ENCODE measurements around the gene FOXK2.
A peak's percentile ranks its signal among the peaks of the same experiment; 100 is the strongest.

FOXK2 gene

GRCh38 chr17:82489117-82489516 lies 30.4 kb upstream of the FOXK2 start:
- no peaks in the 10 kb centered on the region for H3K27me3 ChIP-seq (ENCODE audit: control insufficient read depth, insufficient read depth, low read length)
- no peak overlapping the region for H3K4me3 ChIP-seq (ENCODE audit: low read length)
- no peak overlapping the region for H3K9ac ChIP-seq (ENCODE audit: low read length)
- no peaks in the 10 kb centered on the region for H3K9me3 ChIP-seq (ENCODE audit: control insufficient read depth, low read length)
- peaks cover 16% of the 10 kb centered on the region for H3K36me3 ChIP-seq (ENCODE audit: control insufficient read depth, insufficient read depth, low read length)
- H3K4me1 ChIP-seq (ENCODE audit: control insufficient read depth, insufficient read depth, low read length): peaks cover 34% of the 10 kb centered on the region

- Histone ChIP-seq H3K36me3 (ENCODE audit: control insufficient read depth, insufficient read depth, low read length) (peaks cover 8% of the 10 kb centered on the region), H3K4me1 (ENCODE audit: control insufficient read depth, insufficient read depth, low read length) (peaks cover 38% of the 10 kb centered on the region), H3K4me3 (ENCODE audit: low read length) (no peak overlapping the region), H3K9me3 (ENCODE audit: control insufficient read depth, low read length) (no peaks in the 10 kb centered on the region), H3K27me3 (ENCODE audit: control insufficient read depth, insufficient read depth, low read length) (no peaks in the 10 kb centered on the region), H3K9ac (ENCODE audit: low read length) (no peak overlapping the region)
Observed at GRCh38 chr17:82489851-82490511, 29.6 kb upstream of the FOXK2 start.

- H3K9ac ChIP-seq (ENCODE audit: low read length): no peak overlapping the region
Observed at GRCh38 chr17:82490512-82491195, 28.9 kb upstream of the FOXK2 start.

GRCh38 chr17:82491196-82491530 lies 28.4 kb upstream of the FOXK2 start:
- no peak overlapping the region for H3K4me3 ChIP-seq (ENCODE audit: low read length)
- no peaks in the 10 kb centered on the region for H3K36me3 ChIP-seq (ENCODE audit: control insufficient read depth, insufficient read depth, low read length)
- no peak overlapping the region for H3K9ac ChIP-seq (ENCODE audit: low read length)
- no peaks in the 10 kb centered on the region for H3K27me3 ChIP-seq (ENCODE audit: control insufficient read depth, insufficient read depth, low read length)
- peaks cover 45% of the 10 kb centered on the region for H3K4me1 ChIP-seq (ENCODE audit: control insufficient read depth, insufficient read depth, low read length)
- H3K9me3 ChIP-seq (ENCODE audit: control insufficient read depth, low read length): no peaks in the 10 kb centered on the region

More at GRCh38 chr17:82490512-82491195, 28.9 kb upstream of the FOXK2 start:
- Histone ChIP-seq H3K27me3 (ENCODE audit: control insufficient read depth, insufficient read depth, low read length) (no peaks in the 10 kb centered on the region), H3K4me3 (ENCODE audit: low read length) (no peak overlapping the region), H3K36me3 (ENCODE audit: control insufficient read depth, insufficient read depth, low read length) (peaks cover 4% of the 10 kb centered on the region), H3K4me1 (ENCODE audit: control insufficient read depth, insufficient read depth, low read length) (peaks cover 42% of the 10 kb centered on the region), H3K9me3 (ENCODE audit: control insufficient read depth, low read length) (no peaks in the 10 kb centered on the region)

GRCh38 chr17:82491533-82491932 lies 28.0 kb upstream of the FOXK2 start:
- Histone ChIP-seq H3K9me3 (ENCODE audit: control insufficient read depth, low read length) (no peaks in the 10 kb centered on the region), H3K4me1 (ENCODE audit: control insufficient read depth, insufficient read depth, low read length) (peaks cover 45% of the 10 kb centered on the region)

GRCh38 chr17:82492643-82493225 lies 26.8 kb upstream of the FOXK2 start:
- Histone ChIP-seq H3K36me3 (ENCODE audit: control insufficient read depth, insufficient read depth, low read length) (no peaks in the 10 kb centered on the region), H3K27me3 (ENCODE audit: control insufficient read depth, insufficient read depth, low read length) (no peaks in the 10 kb centered on the region), H3K9me3 (ENCODE audit: control insufficient read depth, low read length) (no peaks in the 10 kb centered on the region), H3K9ac (ENCODE audit: low read length) (no peak overlapping the region), H3K4me1 (ENCODE audit: control insufficient read depth, insufficient read depth, low read length) (peaks cover 47% of the 10 kb centered on the region), H3K4me3 (ENCODE audit: low read length) (no peak overlapping the region)

More at GRCh38 chr17:82491533-82491932, 28.0 kb upstream of the FOXK2 start:
- H3K36me3 ChIP-seq (ENCODE audit: control insufficient read depth, insufficient read depth, low read length): no peaks in the 10 kb centered on the region
- H3K9ac ChIP-seq (ENCODE audit: low read length): no peak overlapping the region
- H3K4me3 ChIP-seq (ENCODE audit: low read length): no peak overlapping the region
- no peaks in the 10 kb centered on the region for H3K27me3 ChIP-seq (ENCODE audit: control insufficient read depth, insufficient read depth, low read length)

GRCh38 chr17:82493226-82493781 lies 26.2 kb upstream of the FOXK2 start:
- H3K4me3 ChIP-seq (ENCODE audit: low read length): no peak overlapping the region
- peaks cover 47% of the 10 kb centered on the region for H3K4me1 ChIP-seq (ENCODE audit: control insufficient read depth, insufficient read depth, low read length)
- no peaks in the 10 kb centered on the region for H3K9me3 ChIP-seq (ENCODE audit: control insufficient read depth, low read length)
- H3K9ac ChIP-seq (ENCODE audit: low read length): no peak overlapping the region
- no peaks in the 10 kb centered on the region for H3K36me3 ChIP-seq (ENCODE audit: control insufficient read depth, insufficient read depth, low read length)
- no peaks in the 10 kb centered on the region for H3K27me3 ChIP-seq (ENCODE audit: control insufficient read depth, insufficient read depth, low read length)

- peaks cover 47% of the 10 kb centered on the region for H3K4me1 ChIP-seq (ENCODE audit: control insufficient read depth, insufficient read depth, low read length)
- peak overlapping the region; percentile 19 for H3K9ac ChIP-seq (ENCODE audit: low read length)
- H3K9me3 ChIP-seq (ENCODE audit: control insufficient read depth, low read length): no peaks in the 10 kb centered on the region
- no peaks in the 10 kb centered on the region for H3K36me3 ChIP-seq (ENCODE audit: control insufficient read depth, insufficient read depth, low read length)
- no peak overlapping the region for H3K4me3 ChIP-seq (ENCODE audit: low read length)
- no peaks in the 10 kb centered on the region for H3K27me3 ChIP-seq (ENCODE audit: control insufficient read depth, insufficient read depth, low read length)
Observed at GRCh38 chr17:82494236-82495055, 25.1 kb upstream of the FOXK2 start.

GRCh38 chr17:82495844-82496528 lies 23.5 kb upstream of the FOXK2 start:
- Histone ChIP-seq H3K27me3 (ENCODE audit: control insufficient read depth, insufficient read depth, low read length) (no peaks in the 10 kb centered on the region), H3K9ac (ENCODE audit: low read length) (no peak overlapping the region), H3K9me3 (ENCODE audit: control insufficient read depth, low read length) (no peaks in the 10 kb centered on the region), H3K36me3 (ENCODE audit: control insufficient read depth, insufficient read depth, low read length) (no peaks in the 10 kb centered on the region), H3K4me1 (ENCODE audit: control insufficient read depth, insufficient read depth, low read length) (peaks cover 39% of the 10 kb centered on the region), H3K4me3 (ENCODE audit: low read length) (no peak overlapping the region)

- H3K27me3 ChIP-seq (ENCODE audit: control insufficient read depth, insufficient read depth, low read length): no peaks in the 10 kb centered on the region
- H3K36me3 ChIP-seq (ENCODE audit: control insufficient read depth, insufficient read depth, low read length): no peaks in the 10 kb centered on the region
- peak overlapping the region; percentile 39 for H3K9ac ChIP-seq (ENCODE audit: low read length)
- no peaks in the 10 kb centered on the region for H3K9me3 ChIP-seq (ENCODE audit: control insufficient read depth, low read length)
- H3K4me1 ChIP-seq (ENCODE audit: control insufficient read depth, insufficient read depth, low read length): peaks cover 37% of the 10 kb centered on the region
- H3K4me3 ChIP-seq (ENCODE audit: low read length): peak overlapping the region; percentile 31
Observed at GRCh38 chr17:82496529-82497434, 22.8 kb upstream of the FOXK2 start.

All from mucosa of stomach (tissue), 1 donor.